Measurements from ENCODE around the gene RARA.
"Not testable (repeated sequence)": the region's sequence is repeated elsewhere in the genome, so short reads cannot be mapped to it uniquely, and the experiment has no call there.

Gene RARA

GRCh38 chr17:40298726-40299125, 10.3 kb upstream of the RARA start:
- Histone ChIP-seq H3K36me3 (ENCODE audit: control insufficient read depth, insufficient read depth, low read length) (peaks cover 97% of the 10 kb centered on the region), H3K9me3 (ENCODE audit: control insufficient read depth, insufficient read depth, low read depth, low read length) (no peaks in the 10 kb centered on the region), H3K4me3 (ENCODE audit: low read depth, low read length) (no peak overlapping the region), H3K27ac (ENCODE audit: low read depth, low read length) (no peak overlapping the region), H3K4me1 (ENCODE audit: control insufficient read depth, insufficient read depth, low read length) (peaks cover 17% of the 10 kb centered on the region), H3K9ac (ENCODE audit: low read length) (no peak overlapping the region), H3K27me3 (ENCODE audit: control insufficient read depth, insufficient read depth, low read length) (no peaks in the 10 kb centered on the region)

GRCh38 chr17:40299159-40299757, 9.7 kb upstream of the RARA start:
- peaks cover 97% of the 10 kb centered on the region for H3K36me3 ChIP-seq (ENCODE audit: control insufficient read depth, insufficient read depth, low read length)
- H3K9me3 ChIP-seq (ENCODE audit: control insufficient read depth, insufficient read depth, low read depth, low read length); H3K27ac ChIP-seq (ENCODE audit: low read depth, low read length); H3K27me3 ChIP-seq (ENCODE audit: control insufficient read depth, insufficient read depth, low read length); H3K4me3 ChIP-seq (ENCODE audit: low read depth, low read length); H3K9ac ChIP-seq (ENCODE audit: low read length): not testable (repeated sequence)
- peaks cover 17% of the 10 kb centered on the region for H3K4me1 ChIP-seq (ENCODE audit: control insufficient read depth, insufficient read depth, low read length)

- H3K9ac ChIP-seq (ENCODE audit: low read length): no peak overlapping the region
- peaks cover 79% of the 10 kb centered on the region for H3K36me3 ChIP-seq (ENCODE audit: control insufficient read depth, insufficient read depth, low read length)
- no peaks in the 10 kb centered on the region for H3K27me3 ChIP-seq (ENCODE audit: control insufficient read depth, insufficient read depth, low read length)
- no peak overlapping the region for H3K27ac ChIP-seq (ENCODE audit: low read depth, low read length)
- no peak overlapping the region for H3K4me3 ChIP-seq (ENCODE audit: low read depth, low read length)
- peaks cover 5% of the 10 kb centered on the region for H3K4me1 ChIP-seq (ENCODE audit: control insufficient read depth, insufficient read depth, low read length)
- no peaks in the 10 kb centered on the region for H3K9me3 ChIP-seq (ENCODE audit: control insufficient read depth, insufficient read depth, low read depth, low read length)
Observed at GRCh38 chr17:40301315-40301714, 7.7 kb upstream of the RARA start.

- Histone ChIP-seq H3K27ac (ENCODE audit: low read depth, low read length) (no peak overlapping the region), H3K36me3 (ENCODE audit: control insufficient read depth, insufficient read depth, low read length) (peaks cover 61% of the 10 kb centered on the region), H3K4me3 (ENCODE audit: low read depth, low read length) (no peak overlapping the region), H3K27me3 (ENCODE audit: control insufficient read depth, insufficient read depth, low read length) (no peaks in the 10 kb centered on the region), H3K9ac (ENCODE audit: low read length) (no peak overlapping the region), H3K4me1 (ENCODE audit: control insufficient read depth, insufficient read depth, low read length) (peaks cover 22% of the 10 kb centered on the region), H3K9me3 (ENCODE audit: control insufficient read depth, insufficient read depth, low read depth, low read length) (no peaks in the 10 kb centered on the region)
Observed at GRCh38 chr17:40303009-40303657, 5.8 kb upstream of the RARA start.

GRCh38 chr17:40303708-40304551, 5.0 kb upstream of the RARA start:
- Histone ChIP-seq H3K9ac (ENCODE audit: low read length) (no peak overlapping the region), H3K36me3 (ENCODE audit: control insufficient read depth, insufficient read depth, low read length) (peaks cover 53% of the 10 kb centered on the region), H3K27ac (ENCODE audit: low read depth, low read length) (no peak overlapping the region), H3K9me3 (ENCODE audit: control insufficient read depth, insufficient read depth, low read depth, low read length) (no peaks in the 10 kb centered on the region), H3K4me1 (ENCODE audit: control insufficient read depth, insufficient read depth, low read length) (peaks cover 30% of the 10 kb centered on the region), H3K27me3 (ENCODE audit: control insufficient read depth, insufficient read depth, low read length) (no peaks in the 10 kb centered on the region), H3K4me3 (ENCODE audit: low read depth, low read length) (no peak overlapping the region)

- H3K9me3 ChIP-seq (ENCODE audit: control insufficient read depth, insufficient read depth, low read depth, low read length); H3K27ac ChIP-seq (ENCODE audit: low read depth, low read length); H3K27me3 ChIP-seq (ENCODE audit: control insufficient read depth, insufficient read depth, low read length); H3K4me3 ChIP-seq (ENCODE audit: low read depth, low read length); H3K9ac ChIP-seq (ENCODE audit: low read length): not testable (repeated sequence)
- Histone ChIP-seq H3K36me3 (ENCODE audit: control insufficient read depth, insufficient read depth, low read length) (peaks cover 47% of the 10 kb centered on the region), H3K4me1 (ENCODE audit: control insufficient read depth, insufficient read depth, low read length) (peaks cover 34% of the 10 kb centered on the region)
Observed at GRCh38 chr17:40304552-40304863, 4.5 kb upstream of the RARA start.

GRCh38 chr17:40304866-40305265, 4.1 kb upstream of the RARA start:
- not testable (repeated sequence) for H3K27ac ChIP-seq (ENCODE audit: low read depth, low read length); H3K4me3 ChIP-seq (ENCODE audit: low read depth, low read length); H3K27me3 ChIP-seq (ENCODE audit: control insufficient read depth, insufficient read depth, low read length); H3K9ac ChIP-seq (ENCODE audit: low read length); H3K9me3 ChIP-seq (ENCODE audit: control insufficient read depth, insufficient read depth, low read depth, low read length)
- Histone ChIP-seq H3K36me3 (ENCODE audit: control insufficient read depth, insufficient read depth, low read length) (peaks cover 43% of the 10 kb centered on the region), H3K4me1 (ENCODE audit: control insufficient read depth, insufficient read depth, low read length) (peaks cover 37% of the 10 kb centered on the region)

GRCh38 chr17:40306395-40306794, 2.6 kb upstream of the RARA start:
- no peak overlapping the region for H3K27ac ChIP-seq (ENCODE audit: low read depth, low read length)
- no peak overlapping the region for H3K4me3 ChIP-seq (ENCODE audit: low read depth, low read length)
- peaks cover 40% of the 10 kb centered on the region for H3K4me1 ChIP-seq (ENCODE audit: control insufficient read depth, insufficient read depth, low read length)
- H3K9ac ChIP-seq (ENCODE audit: low read length): peak overlapping the region; percentile 7
- no peaks in the 10 kb centered on the region for H3K9me3 ChIP-seq (ENCODE audit: control insufficient read depth, insufficient read depth, low read depth, low read length)
- peaks cover 30% of the 10 kb centered on the region for H3K36me3 ChIP-seq (ENCODE audit: control insufficient read depth, insufficient read depth, low read length)
- no peaks in the 10 kb centered on the region for H3K27me3 ChIP-seq (ENCODE audit: control insufficient read depth, insufficient read depth, low read length)

GRCh38 chr17:40307001-40307730, 1.8 kb upstream of the RARA start:
- peaks cover 22% of the 10 kb centered on the region for H3K36me3 ChIP-seq (ENCODE audit: control insufficient read depth, insufficient read depth, low read length)
- no peaks in the 10 kb centered on the region for H3K27me3 ChIP-seq (ENCODE audit: control insufficient read depth, insufficient read depth, low read length)
- H3K27ac ChIP-seq (ENCODE audit: low read depth, low read length): no peak overlapping the region; the same call in 1 of the 2 replicates
- H3K4me3 ChIP-seq (ENCODE audit: low read depth, low read length): no peak overlapping the region
- peak overlapping the region; percentile 7 for H3K9ac ChIP-seq (ENCODE audit: low read length)
- peaks cover 40% of the 10 kb centered on the region for H3K4me1 ChIP-seq (ENCODE audit: control insufficient read depth, insufficient read depth, low read length)
- H3K9me3 ChIP-seq (ENCODE audit: control insufficient read depth, insufficient read depth, low read depth, low read length): no peaks in the 10 kb centered on the region

- H3K36me3 ChIP-seq (ENCODE audit: control insufficient read depth, insufficient read depth, low read length): peaks cover 16% of the 10 kb centered on the region
- no peaks in the 10 kb centered on the region for H3K9me3 ChIP-seq (ENCODE audit: control insufficient read depth, insufficient read depth, low read depth, low read length)
- H3K4me3 ChIP-seq (ENCODE audit: low read depth, low read length): no peak overlapping the region
- peaks cover 42% of the 10 kb centered on the region for H3K4me1 ChIP-seq (ENCODE audit: control insufficient read depth, insufficient read depth, low read length)
- H3K27me3 ChIP-seq (ENCODE audit: control insufficient read depth, insufficient read depth, low read length): no peaks in the 10 kb centered on the region
- H3K9ac ChIP-seq (ENCODE audit: low read length): no peak overlapping the region
- H3K27ac ChIP-seq (ENCODE audit: low read depth, low read length): no peak overlapping the region; the same call in 1 of the 2 replicates
Observed at GRCh38 chr17:40307740-40308239, 1.2 kb upstream of the RARA start.
